ENCODE measurements around the gene NBAS. TPM values are rescaled to one million over a fixed set of nuclear protein-coding genes. Genes with fewer than 3 reads are reported as not detected.
"Not testable (repeated sequence)": the region's sequence is repeated elsewhere in the genome, so short reads cannot be mapped to it uniquely, and the experiment has no call there.

Gene NBAS
- total RNA-seq, 1 experiment from 2014 or later = 28.9 TPM

- BruUV-seq (replicated peaks) = no TSS peak
- no peaks in the 10 kb centered on the region for H3K27me3 ChIP-seq (ENCODE audit: insufficient read depth, low read depth)
Measured at GRCh38 chr2:15446961-15447360, 114.2 kb downstream of the NBAS start.

GRCh38 chr2:15445891-15446562 lies 115.1 kb downstream of the NBAS start:
- H3K4me3 ChIP-seq = no peak overlapping the region
- H3K27ac ChIP-seq = no peak overlapping the region
- TF ChIP-seq, protein P1, sequence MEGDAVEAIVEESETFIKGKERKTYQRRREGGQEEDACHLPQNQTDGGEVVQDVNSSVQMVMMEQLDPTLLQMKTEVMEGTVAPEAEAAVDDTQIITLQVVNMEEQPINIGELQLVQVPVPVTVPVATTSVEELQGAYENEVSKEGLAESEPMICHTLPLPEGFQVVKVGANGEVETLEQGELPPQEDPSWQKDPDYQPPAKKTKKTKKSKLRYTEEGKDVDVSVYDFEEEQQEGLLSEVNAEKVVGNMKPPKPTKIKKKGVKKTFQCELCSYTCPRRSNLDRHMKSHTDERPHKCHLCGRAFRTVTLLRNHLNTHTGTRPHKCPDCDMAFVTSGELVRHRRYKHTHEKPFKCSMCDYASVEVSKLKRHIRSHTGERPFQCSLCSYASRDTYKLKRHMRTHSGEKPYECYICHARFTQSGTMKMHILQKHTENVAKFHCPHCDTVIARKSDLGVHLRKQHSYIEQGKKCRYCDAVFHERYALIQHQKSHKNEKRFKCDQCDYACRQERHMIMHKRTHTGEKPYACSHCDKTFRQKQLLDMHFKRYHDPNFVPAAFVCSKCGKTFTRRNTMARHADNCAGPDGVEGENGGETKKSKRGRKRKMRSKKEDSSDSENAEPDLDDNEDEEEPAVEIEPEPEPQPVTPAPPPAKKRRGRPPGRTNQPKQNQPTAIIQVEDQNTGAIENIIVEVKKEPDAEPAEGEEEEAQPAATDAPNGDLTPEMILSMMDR (conservative IDR thresholded peaks at IDR 0.05) = no peak
- TF ChIP-seq EZH2 (IDR thresholded peaks at IDR 0.05; ENCODE audit: low read depth) = no peak
- DNase-seq = no peak
- intact Hi-C loops (cut with micrococcal nuclease; ENCODE audit: unreplicated experiment) = no loop called here
- no peaks in the 10 kb centered on the region; the same call in 1 of the 2 replicates for H4K20me1 ChIP-seq (ENCODE audit: insufficient read depth)
- H3K9me3 ChIP-seq (ENCODE audit: insufficient read depth, low read depth) = no peaks in the 10 kb centered on the region
- CTCF ChIA-PET = no interaction called here
- POLR2A ChIA-PET (ENCODE audit: unreplicated experiment) = no interaction called here
- no peaks in the 10 kb centered on the region for H3K27me3 ChIP-seq (ENCODE audit: insufficient read depth, low read depth)
- H3K79me2 ChIP-seq (ENCODE audit: low read depth) = no peaks in the 10 kb centered on the region
- no peaks in the 10 kb centered on the region for H3F3A ChIP-seq (ENCODE audit: insufficient read depth, low read depth)
- H2AFZ ChIP-seq = no peak overlapping the region
- no peaks in the 10 kb centered on the region for H3K36me3 ChIP-seq (ENCODE audit: low read depth)
- H3K4me1 ChIP-seq (replicated peaks; ENCODE audit: insufficient read depth) = no peaks in the 10 kb centered on the region
- no peak overlapping the region for H3K4me2 ChIP-seq
- no TSS peak for BruUV-seq (replicated peaks)
- no peaks in the 10 kb centered on the region for H3K9me2 ChIP-seq (ENCODE audit: insufficient read depth)

More at GRCh38 chr2:15446961-15447360, 114.2 kb downstream of the NBAS start:
- ChIA-PET POLR2A (ENCODE audit: unreplicated experiment) (no interaction called here), CTCF (no interaction called here)
- Histone ChIP-seq H3K4me1 (replicated peaks; ENCODE audit: insufficient read depth) (no peaks in the 10 kb centered on the region), H3K9me3 (ENCODE audit: insufficient read depth, low read depth) (no peaks in the 10 kb centered on the region), H3K27ac (no peak overlapping the region), H3K9me2 (ENCODE audit: insufficient read depth) (no peaks in the 10 kb centered on the region), H2AFZ (no peak overlapping the region), H3K79me2 (ENCODE audit: low read depth) (no peaks in the 10 kb centered on the region), H3F3A (ENCODE audit: insufficient read depth, low read depth) (no peaks in the 10 kb centered on the region), H3K36me3 (ENCODE audit: low read depth) (no peaks in the 10 kb centered on the region), H3K4me2 (no peak overlapping the region), H4K20me1 (ENCODE audit: insufficient read depth) (no peaks in the 10 kb centered on the region; the same call in 1 of the 2 replicates), H3K4me3 (no peak overlapping the region)
- DNase-seq = no peak
- intact Hi-C loops (cut with micrococcal nuclease; ENCODE audit: unreplicated experiment) = no loop called here
- TF ChIP-seq EZH2 (IDR thresholded peaks at IDR 0.05; ENCODE audit: low read depth) = no peak
- TF ChIP-seq, protein P1 (conservative IDR thresholded peaks at IDR 0.05) = no peak

- H3K9me3 ChIP-seq (ENCODE audit: insufficient read depth, low read depth); POLR2A ChIA-PET (ENCODE audit: unreplicated experiment); H3K27me3 ChIP-seq (ENCODE audit: insufficient read depth, low read depth); DNase-seq; H3K4me1 ChIP-seq (replicated peaks; ENCODE audit: insufficient read depth); H3K79me2 ChIP-seq (ENCODE audit: low read depth); H3K27ac ChIP-seq; H3F3A ChIP-seq (ENCODE audit: insufficient read depth, low read depth); H3K36me3 ChIP-seq (ENCODE audit: low read depth); H3K4me2 ChIP-seq; H2AFZ ChIP-seq; intact Hi-C loops (cut with micrococcal nuclease; ENCODE audit: unreplicated experiment); H3K9me2 ChIP-seq (ENCODE audit: insufficient read depth); CTCF ChIA-PET; H3K4me3 ChIP-seq; H4K20me1 ChIP-seq (ENCODE audit: insufficient read depth); BruUV-seq (replicated peaks): not testable (repeated sequence)
Measured at GRCh38 chr2:15439768-15440524, 121.2 kb downstream of the NBAS start.

DNA sequence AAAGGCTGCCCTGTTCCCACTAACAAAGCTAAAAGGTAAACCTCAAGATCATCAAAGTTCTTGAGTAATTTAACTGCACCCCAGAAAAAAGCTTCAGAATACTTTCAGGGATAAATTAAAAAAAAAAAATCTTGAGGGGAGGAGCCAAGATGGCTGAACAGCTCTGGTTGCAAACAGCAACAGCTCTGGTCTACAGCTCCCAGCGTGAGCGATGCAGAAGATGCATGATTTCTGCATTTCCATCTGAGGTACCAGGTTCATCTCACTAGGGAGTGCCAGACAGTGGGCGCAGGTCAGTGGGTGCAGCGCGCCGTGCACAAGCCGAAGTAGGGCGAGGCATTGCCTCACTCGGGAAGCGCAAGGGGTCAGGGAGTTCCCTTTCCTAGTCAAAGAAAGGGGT lies 121.8 kb downstream of the NBAS start:
- CTCF ChIA-PET; H3K79me2 ChIP-seq (ENCODE audit: low read depth); DNase-seq; H3K4me2 ChIP-seq; H3K4me3 ChIP-seq; intact Hi-C loops (cut with micrococcal nuclease; ENCODE audit: unreplicated experiment); H3K9me2 ChIP-seq (ENCODE audit: insufficient read depth); POLR2A ChIA-PET (ENCODE audit: unreplicated experiment); H3K9me3 ChIP-seq (ENCODE audit: insufficient read depth, low read depth); H3K4me1 ChIP-seq (replicated peaks; ENCODE audit: insufficient read depth); H3F3A ChIP-seq (ENCODE audit: insufficient read depth, low read depth); H3K36me3 ChIP-seq (ENCODE audit: low read depth); H4K20me1 ChIP-seq (ENCODE audit: insufficient read depth); H3K27ac ChIP-seq; BruUV-seq (replicated peaks); H3K27me3 ChIP-seq (ENCODE audit: insufficient read depth, low read depth); H2AFZ ChIP-seq: not testable (repeated sequence)
